Activated CD8-positive, alpha-beta memory T cell treated with anti-CD3 and anti-CD28 coated beads, Interleukin-2, amount 50 U/mL, for 1 hour (primary cell): Measurements from ENCODE around the gene EFNB2.

Experiments used
- DNase-seq: peaks from one replicate; pipeline ENCODE4 v3.0.0-alpha.2; 2020; ENCODE audit errors: extremely low read depth

Gene EFNB2

DNA sequence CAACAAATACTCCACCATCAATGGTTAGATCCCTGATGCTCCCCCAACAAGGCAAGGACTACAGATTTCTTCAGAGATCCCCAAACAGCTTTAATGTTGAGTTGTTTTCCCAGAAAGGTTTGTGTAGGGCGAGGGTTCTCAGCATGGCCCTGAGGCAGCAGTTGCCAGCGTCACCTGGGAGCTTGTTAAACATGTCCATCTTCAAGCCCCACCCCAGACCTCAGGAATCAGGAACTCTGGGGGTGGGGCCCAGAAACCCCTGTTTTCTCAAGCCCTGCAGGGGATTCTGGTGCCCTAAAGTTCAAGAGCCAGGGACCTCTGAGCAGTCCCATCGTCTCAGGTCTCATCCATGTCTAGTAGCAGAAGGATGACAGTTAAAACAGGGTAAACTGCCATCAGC is 9.6 kb downstream of the EFNB2 start:
- DNase-seq: no peak

DNA sequence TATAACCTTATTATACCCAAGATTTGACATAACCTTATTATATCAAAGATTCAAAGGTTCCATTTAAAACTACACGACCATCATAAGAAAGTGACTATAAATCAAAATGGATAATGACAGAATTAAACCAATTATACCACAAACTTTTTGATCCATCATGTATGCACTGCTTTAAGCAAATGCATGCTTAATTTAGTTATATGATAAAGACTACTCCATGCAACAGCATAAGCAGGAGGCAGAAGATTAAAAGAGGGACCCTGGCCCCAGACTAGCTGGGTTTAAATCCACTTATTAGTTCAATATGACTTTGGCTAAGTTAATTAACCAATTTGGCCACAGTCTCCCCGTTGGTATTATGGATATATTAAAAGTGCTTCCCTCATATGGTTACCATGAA is 11.4 kb downstream of the EFNB2 start:
- DNase-seq: no peak

DNA sequence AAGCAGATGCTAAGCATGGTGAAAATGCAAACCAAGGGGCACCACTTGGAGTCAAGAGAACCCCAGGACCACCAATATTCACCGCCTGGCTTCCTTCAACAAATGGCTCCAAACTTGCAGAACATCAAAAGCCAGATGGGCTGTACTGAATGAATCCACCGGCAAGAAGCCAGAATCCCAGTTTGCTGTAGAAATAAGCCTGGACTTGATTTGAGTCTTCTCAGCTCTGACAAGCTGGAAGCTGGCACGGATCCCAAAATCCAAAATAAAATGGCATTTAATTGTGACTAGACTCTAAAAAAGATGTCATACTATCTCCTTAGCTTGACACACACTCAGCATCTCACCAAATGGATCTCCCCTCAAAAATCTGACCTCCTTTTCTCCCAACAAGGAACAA is 11.9 kb downstream of the EFNB2 start:
- no peak for DNase-seq

DNA sequence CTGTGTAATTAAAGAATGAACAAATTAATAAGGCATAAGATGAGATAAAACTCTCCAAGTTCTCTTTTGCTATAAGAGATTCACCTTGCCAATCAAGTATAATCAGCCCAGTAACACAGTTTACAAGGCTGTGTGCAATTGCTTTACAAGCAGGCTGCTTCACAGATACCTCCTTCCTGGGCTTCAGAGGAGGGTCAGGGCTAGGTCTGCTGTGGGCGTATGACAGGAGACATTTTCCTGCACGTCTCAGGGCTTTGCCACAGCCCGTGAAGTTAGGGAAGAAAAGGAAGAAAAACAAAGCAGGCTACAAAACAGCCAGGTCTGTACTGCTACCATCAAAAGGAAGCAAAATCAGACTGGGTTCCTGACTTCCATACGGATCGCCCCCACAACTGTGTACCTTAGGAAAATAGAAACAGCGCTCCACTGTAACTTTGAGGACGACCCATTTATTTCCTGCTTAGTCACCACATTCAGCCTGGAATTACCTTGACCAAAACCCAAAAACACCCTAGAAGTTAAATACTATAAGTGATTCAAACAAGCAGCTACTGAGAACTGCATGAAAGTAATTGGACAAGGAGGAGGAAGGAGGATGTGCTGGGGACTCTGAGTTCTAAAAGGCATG is 12.4 kb downstream of the EFNB2 start:
- no peak for DNase-seq

DNA sequence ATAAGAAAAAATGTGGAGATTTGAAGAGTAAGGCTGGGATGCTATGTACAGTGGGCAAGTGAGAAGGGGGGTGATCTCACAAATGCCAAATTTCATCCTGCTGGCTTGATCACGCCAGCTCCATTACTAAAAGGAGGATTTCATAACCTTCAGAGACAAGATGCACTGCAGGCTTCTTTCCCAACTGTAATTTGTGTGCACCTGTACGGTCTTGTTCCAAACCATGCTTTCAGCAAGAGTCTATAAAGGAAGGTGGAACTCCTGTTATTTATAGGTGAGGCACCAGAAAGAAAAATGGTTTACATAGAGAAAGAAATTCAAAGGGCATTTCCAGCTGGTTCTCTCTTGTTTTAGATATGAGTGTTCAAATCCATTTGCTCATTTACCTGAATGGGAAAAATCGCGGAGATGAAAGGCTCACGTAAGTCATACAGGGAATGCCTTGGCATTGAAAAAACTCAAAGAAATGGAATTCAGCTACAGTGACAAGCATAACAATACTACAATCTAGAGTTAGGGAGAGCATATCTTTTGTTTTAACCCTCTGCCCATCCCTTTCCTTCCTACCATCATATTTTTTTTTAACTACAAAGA is 13.3 kb downstream of the EFNB2 start:
- DNase-seq: no peak

DNA sequence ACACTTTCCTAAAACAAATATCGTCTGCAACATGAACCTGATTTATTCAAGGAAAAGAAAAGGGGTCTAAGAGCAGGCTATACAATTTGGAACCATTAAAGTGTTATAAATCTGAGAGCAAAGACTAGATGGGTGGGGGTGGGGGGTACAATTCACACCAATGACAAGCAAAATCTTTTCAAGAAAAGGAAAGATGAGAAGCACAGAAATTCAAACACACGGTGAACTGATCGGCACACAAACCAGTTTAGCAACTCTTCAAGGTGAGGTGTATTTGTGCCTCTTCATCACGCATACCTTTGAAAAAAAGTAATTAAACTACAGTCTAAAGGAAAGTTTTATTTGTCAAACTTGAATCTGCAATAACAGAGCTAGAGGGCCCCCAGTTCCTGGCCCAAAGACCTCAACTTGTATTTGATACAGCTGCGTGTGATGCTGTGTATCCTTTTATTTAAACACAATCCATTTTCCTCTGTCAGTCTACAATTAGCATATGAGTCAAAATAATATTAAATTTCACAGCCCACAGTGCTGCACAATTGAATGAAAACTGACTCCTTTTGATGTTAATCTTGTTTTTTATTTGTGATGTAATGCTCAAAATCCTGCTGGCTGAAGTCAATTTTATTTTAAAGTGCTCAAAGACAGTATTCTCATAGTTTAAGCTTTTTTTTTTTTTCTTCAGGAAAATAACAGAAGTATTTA is 14.2 kb downstream of the EFNB2 start:
- no peak for DNase-seq

DNA sequence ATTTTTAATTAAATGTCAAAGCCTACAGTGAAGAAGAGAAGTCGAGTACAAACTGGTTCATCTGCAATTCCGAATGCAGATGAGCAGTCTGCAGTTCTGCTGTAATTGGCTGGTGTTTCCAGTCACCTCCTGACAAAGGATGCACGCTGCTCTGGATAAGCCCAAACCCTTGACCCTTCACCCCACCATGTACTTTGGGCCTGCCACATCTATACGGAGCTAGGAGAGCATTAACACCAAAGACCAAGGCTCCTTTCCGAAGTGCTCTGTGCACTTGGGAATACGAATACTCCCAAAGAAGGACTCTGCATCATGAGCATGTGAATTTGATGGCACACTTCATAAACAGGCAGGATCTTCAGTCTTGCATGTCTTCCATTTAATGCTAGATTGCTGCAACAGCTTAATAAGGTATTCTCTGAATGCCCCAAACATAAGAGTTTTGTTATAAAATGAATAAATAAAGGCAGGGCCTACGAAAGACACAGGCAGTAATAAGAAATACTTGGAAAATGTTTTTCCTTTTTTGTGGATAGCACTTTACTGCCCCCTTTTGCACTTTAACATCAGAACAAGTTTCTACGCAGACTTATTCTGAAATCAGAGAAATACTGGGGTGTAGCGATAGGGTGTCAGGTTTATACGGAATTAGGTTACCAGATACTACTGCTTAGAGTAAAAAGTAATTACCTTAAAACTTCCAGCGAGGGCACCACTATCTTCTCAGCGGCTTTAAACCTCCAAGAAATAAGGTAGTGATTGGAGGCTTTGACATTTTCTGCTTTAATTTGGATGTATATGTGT is 15.0 kb downstream of the EFNB2 start:
- DNase-seq: no peak

DNA sequence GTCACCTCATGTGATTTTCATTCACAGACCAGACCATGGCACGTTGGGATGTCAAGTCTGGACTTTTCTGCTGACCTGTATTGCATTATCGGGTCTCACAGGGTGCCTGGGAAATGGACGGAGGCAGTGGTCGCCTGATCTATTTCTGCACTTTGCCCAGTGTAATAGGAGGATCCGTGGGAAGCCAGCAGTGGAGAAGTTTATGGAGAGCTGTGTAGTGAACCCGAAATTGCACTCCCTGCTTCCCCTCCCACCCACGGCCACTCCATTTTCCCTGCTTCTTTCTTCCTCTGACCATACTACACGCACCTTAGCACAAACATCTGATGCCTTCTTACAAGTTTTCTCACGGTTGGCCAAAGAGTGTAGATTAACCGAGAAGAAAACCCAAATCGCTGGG is 16.9 kb downstream of the EFNB2 start:
- DNase-seq: no peak

DNA sequence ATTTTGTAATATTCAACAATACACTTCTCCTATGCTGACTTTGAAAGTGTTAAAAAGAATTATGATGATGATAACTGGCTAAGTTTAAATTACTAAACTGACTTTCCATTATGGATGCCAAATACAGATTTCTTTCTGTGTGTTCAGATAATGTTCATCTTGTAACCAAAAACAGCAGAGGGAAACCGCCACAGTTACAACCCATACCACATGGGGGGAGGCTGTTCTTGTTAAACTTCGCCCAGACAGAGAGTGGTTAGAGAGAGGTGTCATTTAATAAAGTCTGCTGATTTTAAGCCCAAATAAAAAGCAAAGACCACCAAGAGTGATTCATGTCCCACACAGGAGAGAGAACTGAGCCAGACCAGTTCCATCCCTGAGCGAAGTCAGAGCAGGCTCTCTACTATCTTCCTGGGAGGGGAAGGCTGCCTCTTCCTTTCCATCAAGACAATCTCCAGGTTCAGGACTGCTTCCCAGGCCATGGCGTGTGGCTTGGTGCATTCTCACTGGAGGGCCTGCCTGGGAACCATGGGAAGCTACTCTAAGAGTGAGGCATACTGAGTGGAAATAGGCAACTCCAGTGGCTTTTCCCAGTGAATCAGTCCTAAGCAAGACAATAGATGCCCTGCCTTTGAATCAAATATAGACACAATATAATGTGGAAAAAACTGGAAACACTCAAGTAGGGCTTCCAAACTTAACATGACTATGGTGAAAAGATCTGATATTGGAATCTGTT is 18.2 kb downstream of the EFNB2 start:
- no peak for DNase-seq

DNA sequence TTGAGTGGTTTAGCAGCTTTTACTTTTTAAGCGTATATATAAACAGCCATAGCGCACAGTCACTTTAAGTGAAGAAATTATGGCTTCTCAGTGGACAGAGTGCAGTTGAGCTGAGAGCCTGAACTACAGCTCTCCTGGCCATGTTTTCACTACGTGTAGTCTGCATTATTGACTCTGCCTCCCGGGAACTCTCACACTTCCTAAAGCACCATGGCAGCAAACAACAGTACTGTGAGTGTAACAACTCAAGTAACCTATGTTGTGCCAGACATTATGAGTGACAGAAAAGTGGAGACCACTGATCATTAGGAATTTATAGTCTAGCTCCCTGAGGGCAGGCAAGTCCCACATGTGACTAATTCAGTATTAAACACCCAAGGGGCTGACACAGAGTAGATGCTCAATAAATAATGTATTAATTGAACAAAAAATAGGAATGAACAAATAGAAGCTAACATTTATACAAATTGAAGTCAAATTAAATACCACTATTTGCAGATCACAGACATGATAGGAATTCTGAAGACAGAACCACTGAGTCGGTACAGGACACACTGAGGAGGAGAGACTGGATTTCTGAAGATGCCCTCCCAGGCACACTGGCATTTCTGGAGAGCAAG is 19.7 kb downstream of the EFNB2 start:
- no peak for DNase-seq

DNA sequence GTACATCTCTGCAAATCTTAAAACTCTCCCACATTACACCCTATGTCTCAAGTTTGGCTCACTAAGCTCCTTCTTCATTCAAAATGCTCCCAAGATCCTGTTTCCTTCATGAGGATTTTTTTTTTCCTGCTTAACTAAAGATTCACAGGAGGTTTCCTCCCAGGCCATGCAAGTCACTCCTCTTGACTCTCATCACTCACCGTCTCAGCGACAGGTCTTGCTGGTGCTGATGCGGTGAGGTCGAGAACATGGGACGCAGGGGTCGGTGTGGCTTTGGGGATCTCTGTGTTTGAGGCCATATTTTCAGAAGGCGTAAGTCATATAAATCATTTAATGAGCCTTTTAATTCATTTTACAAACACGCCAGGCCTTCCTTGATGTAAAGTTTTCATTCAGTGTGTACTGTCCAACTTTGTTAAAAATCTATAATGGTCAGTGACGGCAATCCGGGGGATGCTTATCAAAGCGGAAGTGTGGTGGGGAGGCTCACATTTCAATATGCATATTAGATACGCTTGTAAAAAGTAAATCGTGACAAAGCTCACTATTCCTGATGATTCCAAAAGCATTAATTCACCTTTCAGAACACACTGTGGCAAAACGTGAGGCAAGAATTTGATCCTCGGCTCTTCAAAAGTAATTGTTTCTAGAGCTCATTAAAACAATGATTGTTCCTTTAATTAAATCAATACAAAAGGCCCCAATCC is 20.4 kb downstream of the EFNB2 start:
- no peak for DNase-seq

DNA sequence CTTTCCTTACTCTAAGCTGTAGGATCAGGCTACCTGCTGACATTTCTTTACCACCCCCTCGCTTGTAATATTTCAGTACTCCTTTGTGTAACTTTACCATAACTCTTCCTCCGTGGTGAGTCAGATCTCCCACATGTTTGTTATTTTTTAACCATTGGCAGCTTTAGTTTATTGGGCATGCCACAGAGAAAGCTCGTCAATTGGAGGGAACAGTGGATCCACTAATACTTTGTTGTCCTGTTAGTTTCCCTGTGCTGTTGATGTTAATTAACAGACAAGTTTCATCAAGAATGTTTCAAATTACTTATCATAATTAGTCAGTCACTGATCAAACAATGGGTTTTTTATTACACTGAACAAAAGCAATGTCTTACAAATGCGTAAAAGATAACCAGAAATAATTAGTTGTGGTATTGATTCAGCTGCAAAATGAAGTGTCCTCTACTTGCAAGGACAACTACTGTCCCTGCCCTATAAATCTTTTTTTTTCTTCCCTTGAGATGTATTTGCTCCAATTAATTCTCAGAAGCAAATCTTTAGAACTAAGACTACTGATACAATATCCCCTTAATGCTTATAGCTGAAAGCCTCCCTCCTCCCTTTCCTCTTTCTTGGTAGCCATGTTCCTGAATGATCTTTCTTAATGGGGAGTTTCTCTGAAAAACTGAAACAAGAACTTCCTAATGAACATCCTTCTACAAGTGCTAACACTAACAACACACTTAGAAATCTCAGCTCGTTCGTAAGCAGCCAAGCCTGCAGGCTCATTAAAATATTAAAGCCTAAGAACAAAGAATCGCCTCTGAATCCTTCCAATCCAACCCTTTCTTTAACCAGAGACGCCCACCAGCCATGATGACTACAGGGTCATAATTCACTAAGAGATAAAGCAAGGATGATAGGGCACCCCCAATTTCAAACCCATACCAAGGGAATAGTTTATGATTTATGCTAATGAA is 22.2 kb downstream of the EFNB2 start:
- no peak for DNase-seq

DNA sequence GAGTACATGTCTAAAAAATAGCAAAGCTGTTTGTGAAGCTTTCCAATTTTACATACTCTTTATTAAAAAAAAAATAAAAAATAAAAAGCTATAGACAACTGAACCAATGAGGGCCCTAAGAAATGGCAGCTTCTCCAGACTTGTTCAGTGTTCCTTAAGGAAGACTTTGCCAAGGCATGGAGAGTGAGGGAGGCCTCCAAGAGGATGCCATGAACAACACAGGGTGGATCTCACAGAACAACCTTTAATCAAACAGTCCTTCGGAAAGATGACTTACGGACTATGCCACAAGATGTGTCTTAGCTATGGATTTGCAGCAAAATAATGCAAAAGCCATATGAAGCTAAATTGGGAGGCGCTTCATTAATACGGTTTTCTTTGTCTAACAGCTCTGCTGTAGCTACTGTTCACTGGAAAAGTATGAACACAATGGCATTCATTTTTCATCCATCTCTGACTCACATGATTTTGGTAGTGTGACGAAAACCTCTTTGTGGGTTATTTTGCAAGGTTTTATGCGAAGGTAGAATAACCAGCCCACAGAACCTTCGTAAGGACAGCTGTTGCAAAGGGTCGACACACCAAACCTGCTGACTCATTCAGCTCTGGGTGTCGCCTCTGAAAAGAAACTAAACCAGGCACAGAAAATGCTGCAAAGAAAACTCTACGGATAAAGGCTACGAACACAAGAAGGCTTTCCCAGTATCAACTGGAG is 27.7 kb downstream of the EFNB2 start:
- DNase-seq: no peak

DNA sequence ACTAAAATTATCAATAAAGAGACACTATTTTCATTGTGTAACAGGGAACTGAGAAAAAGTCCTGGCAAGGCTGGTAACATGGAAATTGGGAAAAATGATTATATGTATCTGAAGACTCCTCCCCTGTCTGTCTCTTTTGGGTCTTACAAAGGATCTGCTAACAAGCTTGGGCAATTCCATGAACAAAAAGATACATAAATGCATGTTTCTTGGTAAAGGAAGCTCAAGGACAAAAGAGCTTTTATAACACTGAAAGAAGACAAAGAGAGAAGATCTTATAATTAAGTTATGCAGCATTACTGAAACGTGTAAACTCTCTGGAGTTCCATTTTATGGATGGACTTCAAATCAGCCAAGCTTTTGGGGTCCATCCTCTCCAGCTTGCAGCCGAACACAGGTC is 29.2 kb downstream of the EFNB2 start:
- DNase-seq: no peak

DNA sequence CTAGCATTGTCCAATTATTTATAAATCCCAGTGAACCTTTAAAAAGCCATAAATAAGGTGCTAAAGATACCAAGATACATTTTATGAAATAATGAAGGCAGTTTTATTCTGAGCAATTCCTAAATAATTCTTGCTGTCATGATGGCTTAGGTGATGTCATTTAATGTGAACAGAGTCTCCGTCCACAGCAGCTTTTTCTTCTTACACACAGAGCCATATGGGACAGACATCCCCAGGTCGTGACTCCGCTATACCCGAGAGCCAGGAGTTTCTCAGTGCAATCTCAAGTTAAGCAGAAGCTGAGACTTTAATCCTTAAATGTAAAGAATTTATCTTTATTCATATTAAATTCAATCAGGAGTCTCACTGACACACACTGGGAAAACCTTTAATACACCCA is 29.7 kb downstream of the EFNB2 start:
- no peak for DNase-seq

DNA sequence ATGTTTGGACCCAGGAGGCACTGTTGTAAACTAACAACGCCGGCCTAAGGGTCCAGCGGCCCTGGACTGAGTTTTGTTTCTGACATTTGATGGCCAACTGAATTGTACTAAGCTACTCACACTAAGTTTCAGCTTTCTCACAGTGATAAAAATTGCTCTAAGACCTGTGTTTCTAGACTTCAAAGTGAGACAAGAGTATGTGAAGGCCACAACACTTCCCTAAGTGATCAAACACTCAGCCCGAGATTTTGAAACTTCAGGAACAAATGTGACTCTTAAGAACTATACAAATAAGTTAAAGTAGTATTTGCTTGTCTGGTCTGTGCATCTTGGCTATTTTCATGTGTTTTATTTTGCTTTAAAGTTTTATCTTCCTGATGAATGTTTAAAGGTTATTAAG is 30.2 kb downstream of the EFNB2 start:
- no peak for DNase-seq

DNA sequence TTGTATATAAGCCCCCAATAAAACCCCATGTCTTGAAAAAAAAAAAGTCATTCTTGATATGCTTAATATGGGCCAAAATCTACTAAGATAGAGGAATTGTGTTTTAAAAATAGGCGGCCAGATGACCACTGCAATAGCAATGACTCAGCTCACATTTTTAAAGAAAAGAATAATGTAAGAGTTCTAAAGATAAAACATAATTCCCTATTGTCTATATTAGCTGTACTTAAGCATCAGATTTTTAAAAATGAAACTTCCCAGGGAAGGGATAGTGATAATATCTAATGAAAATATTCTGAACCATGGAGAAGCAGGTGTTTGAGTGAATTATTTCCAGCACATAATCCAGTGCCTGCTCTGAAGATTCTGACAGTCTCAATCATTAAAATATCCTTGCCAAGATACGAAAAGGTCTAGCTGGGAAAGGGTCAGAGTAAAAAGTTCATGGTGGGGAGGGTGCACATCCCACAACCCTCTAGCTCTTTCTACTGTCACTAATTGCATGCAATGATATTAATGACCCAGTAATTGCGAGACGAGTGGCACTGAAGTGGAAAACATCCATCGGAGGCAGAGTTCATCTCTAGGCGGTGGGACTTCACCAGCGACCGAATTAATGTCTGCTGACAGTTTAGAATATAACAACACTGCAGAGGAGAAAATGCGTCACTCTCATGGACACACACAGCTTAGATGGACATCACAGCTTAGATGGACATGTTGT is 31.6 kb downstream of the EFNB2 start:
- no peak for DNase-seq

DNA sequence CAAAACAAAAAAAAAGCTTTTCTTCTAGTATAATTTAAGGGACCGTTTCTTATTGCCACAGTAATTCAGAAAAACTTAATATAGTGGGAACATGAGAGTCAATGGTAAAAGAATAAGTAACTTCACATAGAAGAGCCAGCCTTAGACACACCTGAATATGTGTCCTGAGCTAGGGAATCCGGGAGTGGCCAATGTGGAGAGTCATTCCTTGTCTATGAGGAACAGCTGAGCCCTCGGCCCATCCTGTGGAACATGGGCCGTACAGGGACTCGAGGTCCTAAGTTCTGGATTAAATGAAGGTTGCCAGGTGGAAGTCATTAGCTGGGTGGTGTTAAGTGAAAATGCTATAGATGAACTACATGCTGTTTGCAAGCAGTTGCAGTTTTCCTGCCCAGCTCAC is 32.2 kb downstream of the EFNB2 start:
- DNase-seq: no peak
